ENCODE results near the gene PPARA. TPM values are rescaled to one million over a fixed set of nuclear protein-coding genes. Genes with fewer than 3 reads are reported as not detected.
A peak's percentile ranks its signal among the peaks of the same experiment; 100 is the strongest.

Gene PPARA
- total and polyA plus RNA-seq, 2 of the 4 experiments (the other 2 are of a cell fraction) = 3.1 to 7.0 TPM

GRCh38 chr22:46246178-46246577, 95.9 kb downstream of the PPARA start:
- H3K27ac ChIP-seq (ENCODE audit: insufficient read depth, low read length) = no peak overlapping the region
- no peak overlapping the region for H3K4me3 ChIP-seq (ENCODE audit: insufficient read depth, low read depth, low read length)
- no peak overlapping the region for H2BK20ac ChIP-seq (ENCODE audit: low read depth, low read length)
- H2AK5ac ChIP-seq (ENCODE audit: low read depth, low read length) = no peak overlapping the region
- intact Hi-C loops (cut with micrococcal nuclease) (no loop called here), dilution Hi-C loops (cut with HindIII; ENCODE audit: low sequenced_read_pairs, unreplicated experiment) (no loop called here), in situ Hi-C loops (cut with MboI; ENCODE audit: low sequenced_read_pairs) (no loop called here)
- H2AK9ac ChIP-seq (replicated peaks; ENCODE audit: low read depth, low read length, poor library complexity) = peak overlapping the region; percentile 37
- H2BK120ac ChIP-seq (ENCODE audit: low read depth, low read length) = no peak overlapping the region
- no peak for DNase-seq
- H3K14ac ChIP-seq (replicated peaks; ENCODE audit: low read depth, low read length) = no peak overlapping the region
- no peaks in the 10 kb centered on the region for H3K9me3 ChIP-seq (ENCODE audit: control insufficient read depth, insufficient read depth, low read length)
- no peak overlapping the region for H3K4me2 ChIP-seq (ENCODE audit: low read depth, low read length)
- no TSS peak for BruUV-seq (replicated peaks)
- H3K23ac ChIP-seq (ENCODE audit: low read depth, low read length) = no peak overlapping the region; the same call in 1 of the 2 replicates
- H4K20me1 ChIP-seq (ENCODE audit: insufficient read depth, low read length) = no peaks in the 10 kb centered on the region; the same call in 1 of the 2 replicates
- peaks cover 13% of the 10 kb centered on the region for H3K36me3 ChIP-seq (ENCODE audit: control insufficient read depth, insufficient read depth, low read length)
- peaks cover 11 to 48% of the 10 kb centered on the region in 2 experiments for H3K79me1 ChIP-seq (ENCODE audit: low read depth in 1 of 2, low read length in 2 of 2)
- no peak overlapping the region for H4K91ac ChIP-seq (ENCODE audit: insufficient read depth, low read depth, low read length)
- no peak overlapping the region for H2AFZ ChIP-seq (replicated peaks; ENCODE audit: low read length, poor library complexity)
- no peak overlapping the region for H2BK5ac ChIP-seq (ENCODE audit: low read depth, low read length, poor library complexity, severe bottlenecking)
- CTCF ChIA-PET = no interaction called here
- H3K4me1 ChIP-seq (ENCODE audit: control insufficient read depth, insufficient read depth, low read length) = peaks cover 4% of the 10 kb centered on the region; the same call in 1 of the 2 replicates
- no peak overlapping the region for H4K8ac ChIP-seq (ENCODE audit: low read depth in 2 of 2, low read length in 2 of 2)
- H3K18ac ChIP-seq (ENCODE audit: low read depth, low read length) = no peak overlapping the region
- 100% methylated on average over 4 of the region's 10 CpGs; no CpG with 5 or more reads in 1 of the 2 experiments for WGBS, 2 experiments (ENCODE audit: extremely low coverage in 2 of 2, insufficient read length in 1 of 2)
- no peak for ATAC-seq (ENCODE audit: low read depth)
- no peak overlapping the region for H4K5ac ChIP-seq (ENCODE audit: low read depth, low read length)
- no peaks in the 10 kb centered on the region for H3K27me3 ChIP-seq (ENCODE audit: control insufficient read depth, insufficient read depth, low read length)
- no peak overlapping the region for H3K4ac ChIP-seq (ENCODE audit: low read depth, low read length)
- POLR2A ChIA-PET (ENCODE audit: unreplicated experiment) = no interaction called here
- no peak overlapping the region for H3K9ac ChIP-seq (ENCODE audit: low read depth, low read length)
- no peak for TF ChIP-seq CTCF (conservative IDR thresholded peaks at IDR 0.05; ENCODE audit: low read depth, low read length)
- TF ChIP-seq RFX5 (IDR thresholded peaks at IDR 0.05; ENCODE audit: low read depth, low read length) = no peak
- TF ChIP-seq MAFK (IDR thresholded peaks at IDR 0.05; ENCODE audit: low read depth, low read length) = no peak
- no peak for TF ChIP-seq CHD1 (IDR thresholded peaks at IDR 0.05; ENCODE audit: low read depth, low read length)
- TF ChIP-seq MXI1 (IDR thresholded peaks at IDR 0.05; ENCODE audit: borderline replicate concordance, low read depth, low read length) = no peak
- no peak for TF ChIP-seq POLR2A (IDR thresholded peaks at IDR 0.05; ENCODE audit: low read depth, low read length)
- TF ChIP-seq FOS (IDR thresholded peaks at IDR 0.05; ENCODE audit: low read depth, low read length) = no peak
- H3K9me1 ChIP-seq (ENCODE audit: insufficient read depth, low read length) = peaks cover 25% of the 10 kb centered on the region
- H2BK15ac ChIP-seq (ENCODE audit: low read depth, low read length) = no peak overlapping the region
- no peak overlapping the region for H3K56ac ChIP-seq (ENCODE audit: extremely low read depth, insufficient read depth, low read length)

All from IMR-90 (cell line).